HUES64 (cell line): ENCODE measurements around the gene TREX2.

Experiments
- H3K27ac ChIP-seq: 2 replicates; pipeline ENCODE4 v1.7.0; 2013; ENCODE audit warnings: low read depth, low read length, inconsistent platforms
- H3K27me3 ChIP-seq: 2 replicates; pipeline ENCODE4 v1.6.1; 2013; ENCODE audit warnings: mild to moderate bottlenecking, low read length; ENCODE audit not compliant: insufficient read depth
- H3K36me3 ChIP-seq: 2 replicates; pipeline ENCODE4 v1.6.1; 2013; ENCODE audit warnings: mild to moderate bottlenecking, low read length; ENCODE audit not compliant: insufficient read depth
- H3K4me1 ChIP-seq: 2 replicates; pipeline ENCODE4 v1.6.1; 2013; ENCODE audit warnings: mild to moderate bottlenecking, low read length, moderate library complexity; ENCODE audit not compliant: insufficient read depth
- H3K4me3 ChIP-seq: 2 replicates; pipeline ENCODE4 v1.5.1; 2013; ENCODE audit warnings: mild to moderate bottlenecking, low read length, moderate library complexity
- H3K9ac ChIP-seq: 2 replicates; pipeline ENCODE4 v1.6.1; 2013; ENCODE audit warnings: mild to moderate bottlenecking, low read depth, low read length
- H3K9me3 ChIP-seq: 2 replicates; pipeline ENCODE4 v1.6.1; 2013; ENCODE audit warnings: low read depth, low read length; ENCODE audit not compliant: insufficient read depth
- WGBS: fragments of 150-250, 120-280 bp; methylation state at CpG from one replicate; pipeline ENCODE4 v1.1.7; 2013; ENCODE audit warnings: missing lambda C conversion rate; 5-methylcytosine and 5-hydroxymethylcytosine counted together

TREX2 gene

GRCh38 chrX:153430796-153431195, 15.1 kb downstream of the TREX2 start:
- WGBS = 93% methylated on average over 6 of the region's 6 CpGs
- H3K27me3 ChIP-seq = no peaks in the 10 kb centered on the region

GRCh38 chrX:153426204-153426603, 19.7 kb downstream of the TREX2 start:
- 96% methylated on average over 3 of the region's 3 CpGs for WGBS

More at GRCh38 chrX:153430796-153431195, 15.1 kb downstream of the TREX2 start:
- Histone ChIP-seq H3K27ac (no peak overlapping the region), H3K4me3 (no peak overlapping the region), H3K9me3 (peaks cover 3% of the 10 kb centered on the region; the same call in 1 of the 2 replicates), H3K36me3 (no peaks in the 10 kb centered on the region), H3K9ac (no peak overlapping the region), H3K4me1 (no peaks in the 10 kb centered on the region)

GRCh38 chrX:153423652-153424051, 22.2 kb downstream of the TREX2 start:
- Histone ChIP-seq H3K36me3 (no peaks in the 10 kb centered on the region), H3K9me3 (no peaks in the 10 kb centered on the region), H3K9ac (no peak overlapping the region), H3K27ac (no peak overlapping the region), H3K4me1 (no peaks in the 10 kb centered on the region), H3K4me3 (no peak overlapping the region), H3K27me3 (no peaks in the 10 kb centered on the region)
- WGBS = 96% methylated on average over 8 of the region's 8 CpGs

More at GRCh38 chrX:153426204-153426603, 19.7 kb downstream of the TREX2 start:
- peaks cover 3% of the 10 kb centered on the region; the same call in 1 of the 2 replicates for H3K9me3 ChIP-seq
- H3K27ac ChIP-seq = no peak overlapping the region
- no peaks in the 10 kb centered on the region for H3K36me3 ChIP-seq
- H3K4me1 ChIP-seq = no peaks in the 10 kb centered on the region
- no peak overlapping the region for H3K9ac ChIP-seq
- no peaks in the 10 kb centered on the region for H3K27me3 ChIP-seq
- no peak overlapping the region for H3K4me3 ChIP-seq

- no peaks in the 10 kb centered on the region for H3K27me3 ChIP-seq
- WGBS = 85% methylated on average over 18 of the region's 18 CpGs
- no peak overlapping the region for H3K9ac ChIP-seq
- H3K4me1 ChIP-seq = no peaks in the 10 kb centered on the region
- H3K27ac ChIP-seq = no peak overlapping the region
- no peaks in the 10 kb centered on the region for H3K36me3 ChIP-seq
- H3K9me3 ChIP-seq = no peaks in the 10 kb centered on the region
- H3K4me3 ChIP-seq = no peak overlapping the region
These were observed 24.0 kb downstream of the TREX2 start for GRCh38 chrX:153421856-153422255.

GRCh38 chrX:153420851-153421599, 24.8 kb downstream of the TREX2 start:
- no peak overlapping the region for H3K4me3 ChIP-seq
- no peaks in the 10 kb centered on the region for H3K27me3 ChIP-seq
- no peaks in the 10 kb centered on the region for H3K4me1 ChIP-seq
- H3K9ac ChIP-seq = no peak overlapping the region
- no peak overlapping the region for H3K27ac ChIP-seq
- H3K36me3 ChIP-seq = no peaks in the 10 kb centered on the region
- 97% methylated on average over 91 of the region's 91 CpGs for WGBS
- no peaks in the 10 kb centered on the region for H3K9me3 ChIP-seq

GRCh38 chrX:153417637-153418036, 28.2 kb downstream of the TREX2 start:
- Histone ChIP-seq H3K36me3 (no peaks in the 10 kb centered on the region), H3K4me3 (no peak overlapping the region), H3K27ac (no peak overlapping the region), H3K9ac (no peak overlapping the region), H3K27me3 (peaks cover under 1% of the 10 kb centered on the region; the same call in 1 of the 2 replicates), H3K4me1 (no peaks in the 10 kb centered on the region), H3K9me3 (no peaks in the 10 kb centered on the region)
- 90% methylated on average over 8 of the region's 8 CpGs for whole genome bisulfite sequencing

GRCh38 chrX:153416781-153417450, 28.9 kb downstream of the TREX2 start:
- Histone ChIP-seq H3K27me3 (peaks cover 7% of the 10 kb centered on the region), H3K27ac (no peak overlapping the region)
- 84% methylated on average over 10 of the region's 12 CpGs for whole genome bisulfite sequencing

GRCh38 chrX:153414856-153415510, 30.9 kb downstream of the TREX2 start:
- no peaks in the 10 kb centered on the region for H3K4me1 ChIP-seq
- peaks cover 25% of the 10 kb centered on the region for H3K27me3 ChIP-seq
- no peaks in the 10 kb centered on the region for H3K9me3 ChIP-seq
- H3K4me3 ChIP-seq = no peak overlapping the region
- WGBS = 90% methylated on average over 8 of the region's 9 CpGs
- H3K27ac ChIP-seq = no peak overlapping the region
- H3K9ac ChIP-seq = no peak overlapping the region
- H3K36me3 ChIP-seq = no peaks in the 10 kb centered on the region

More at GRCh38 chrX:153416781-153417450, 28.9 kb downstream of the TREX2 start:
- no peaks in the 10 kb centered on the region for H3K4me1 ChIP-seq
- H3K9ac ChIP-seq = no peak overlapping the region
- H3K4me3 ChIP-seq = no peak overlapping the region
- H3K9me3 ChIP-seq = no peaks in the 10 kb centered on the region
- H3K36me3 ChIP-seq = no peaks in the 10 kb centered on the region

GRCh38 chrX:153413731-153414130, 32.1 kb downstream of the TREX2 start:
- no peaks in the 10 kb centered on the region for H3K9me3 ChIP-seq
- no peak overlapping the region for H3K9ac ChIP-seq
- no peaks in the 10 kb centered on the region for H3K36me3 ChIP-seq
- H3K4me3 ChIP-seq = no peak overlapping the region
- H3K27me3 ChIP-seq = peaks cover 25% of the 10 kb centered on the region
- no peaks in the 10 kb centered on the region for H3K4me1 ChIP-seq
- 94% methylated on average over 11 of the region's 11 CpGs for WGBS
- no peak overlapping the region for H3K27ac ChIP-seq

- H3K27me3 ChIP-seq = peaks cover 25% of the 10 kb centered on the region
- no peaks in the 10 kb centered on the region for H3K4me1 ChIP-seq
- H3K9me3 ChIP-seq = no peaks in the 10 kb centered on the region
- no peak overlapping the region for H3K9ac ChIP-seq
- WGBS = 83% methylated on average over 22 of the region's 23 CpGs
- H3K36me3 ChIP-seq = no peaks in the 10 kb centered on the region
- H3K27ac ChIP-seq = no peak overlapping the region
- H3K4me3 ChIP-seq = no peak overlapping the region
These were observed 32.8 kb downstream of the TREX2 start for GRCh38 chrX:153412746-153413720.
